Endothelial cell (in vitro differentiated cells): Measurements from ENCODE around the gene CCDC17. TPM values are rescaled to one million over a fixed set of nuclear protein-coding genes. Genes with fewer than 3 reads are reported as not detected.

Experiments
- DNase-seq: peaks from one replicate; pipeline ENCODE4 v3.0.0; 2021; ENCODE audit warnings: low spot score
- H3K27ac Mint-ChIP-seq: one replicate; pipeline ENCODE4 v1.8.0; 2021; ENCODE audit warnings: mixed read lengths, inconsistent platforms; ENCODE audit not compliant: unreplicated experiment
- H3K27me3 Mint-ChIP-seq: one replicate; pipeline ENCODE4 v1.8.0; 2021; ENCODE audit warnings: mild to moderate bottlenecking, moderate library complexity, mixed read lengths, inconsistent platforms; ENCODE audit not compliant: unreplicated experiment
- H3K36me3 Mint-ChIP-seq: one replicate; pipeline ENCODE4 v1.8.0; 2021; ENCODE audit warnings: mild to moderate bottlenecking, low read depth, mixed read lengths, inconsistent platforms; ENCODE audit not compliant: unreplicated experiment
- H3K4me1 Mint-ChIP-seq: one replicate; pipeline ENCODE4 v1.8.0; 2021; ENCODE audit warnings: mild to moderate bottlenecking, mixed read lengths, inconsistent platforms; ENCODE audit not compliant: unreplicated experiment
- H3K4me3 Mint-ChIP-seq: one replicate; pipeline ENCODE4 v1.8.0; 2021; ENCODE audit warnings: mild to moderate bottlenecking, mixed read lengths, inconsistent platforms; ENCODE audit not compliant: unreplicated experiment
- H3K9me3 Mint-ChIP-seq: one replicate; pipeline ENCODE4 v1.8.0; 2021; ENCODE audit warnings: mixed read lengths, inconsistent platforms; ENCODE audit not compliant: unreplicated experiment
- total RNA-seq: library from RNA; stranded (reverse); fragmentation: NEBNext Ultra II Directional; extraction: Animal tissue kit (Norgen Biotek cat#: 25700); gene quantifications from one replicate; pipeline ENCODE4 v1.2.1, GENCODE V29; 2021; ENCODE audit not compliant: unreplicated experiment
- TF ChIP-seq, protein P1 (sequence below): fragments of 200-600 bp; sonication (generic); IDR thresholded peaks from one replicate; pipeline ENCODE4 v1.5.0; 2021; ENCODE audit warnings: antibody characterized with exemption; ENCODE audit not compliant: unreplicated experiment

The CCDC17 gene
- total RNA-seq, 1 donor from 2014 or later, result 3.9 TPM

DNA sequence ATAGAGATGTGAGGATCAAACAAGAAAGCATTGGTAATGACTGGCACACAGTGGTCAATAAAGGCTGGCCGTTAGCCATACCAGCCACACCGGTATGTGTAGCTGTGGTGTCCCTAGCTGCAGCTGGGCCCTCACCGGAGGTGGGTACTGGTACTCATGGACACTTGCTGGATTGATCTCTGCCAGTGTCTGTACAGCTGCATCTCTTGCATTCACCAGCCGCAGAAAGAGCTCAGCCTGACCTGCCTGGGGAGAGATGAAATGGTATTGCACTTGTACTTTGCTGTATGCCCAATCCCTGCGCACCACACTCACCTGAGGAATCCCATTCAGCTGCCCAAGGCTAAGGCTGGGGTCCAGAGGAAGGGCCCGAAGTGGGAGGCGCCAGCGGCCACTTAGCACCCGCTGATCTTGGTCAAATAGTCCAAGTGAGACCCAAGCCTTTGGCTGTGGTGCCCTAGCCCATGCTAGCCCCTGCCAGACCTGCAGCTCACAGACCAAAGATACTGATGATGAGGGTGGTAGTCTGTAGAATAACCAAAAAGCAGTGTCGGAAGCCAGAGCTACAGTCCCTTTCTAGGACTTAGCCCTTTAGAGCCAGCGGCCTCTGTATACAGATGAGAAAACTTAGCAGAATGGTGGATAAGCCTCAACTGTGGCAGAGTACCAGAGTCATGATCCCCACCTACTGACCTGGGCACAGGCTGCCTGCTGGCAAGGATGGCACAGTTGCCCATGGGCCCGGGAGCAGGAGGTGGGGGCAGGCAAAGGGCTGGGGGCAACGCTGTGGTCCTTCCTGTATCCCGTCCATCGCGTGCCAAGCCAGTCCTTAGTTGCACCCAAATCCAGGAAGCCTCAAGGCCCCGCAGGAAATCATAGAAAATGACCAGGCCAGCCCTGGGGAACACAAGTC is 3.0 kb downstream of the CCDC17 start:
- peaks cover 9% of the 10 kb centered on the region for H3K27me3 Mint-ChIP-seq
- H3K36me3 Mint-ChIP-seq, result peaks cover 43% of the 10 kb centered on the region
- peak overlapping the region; percentile 61 for H3K27ac Mint-ChIP-seq

DNA sequence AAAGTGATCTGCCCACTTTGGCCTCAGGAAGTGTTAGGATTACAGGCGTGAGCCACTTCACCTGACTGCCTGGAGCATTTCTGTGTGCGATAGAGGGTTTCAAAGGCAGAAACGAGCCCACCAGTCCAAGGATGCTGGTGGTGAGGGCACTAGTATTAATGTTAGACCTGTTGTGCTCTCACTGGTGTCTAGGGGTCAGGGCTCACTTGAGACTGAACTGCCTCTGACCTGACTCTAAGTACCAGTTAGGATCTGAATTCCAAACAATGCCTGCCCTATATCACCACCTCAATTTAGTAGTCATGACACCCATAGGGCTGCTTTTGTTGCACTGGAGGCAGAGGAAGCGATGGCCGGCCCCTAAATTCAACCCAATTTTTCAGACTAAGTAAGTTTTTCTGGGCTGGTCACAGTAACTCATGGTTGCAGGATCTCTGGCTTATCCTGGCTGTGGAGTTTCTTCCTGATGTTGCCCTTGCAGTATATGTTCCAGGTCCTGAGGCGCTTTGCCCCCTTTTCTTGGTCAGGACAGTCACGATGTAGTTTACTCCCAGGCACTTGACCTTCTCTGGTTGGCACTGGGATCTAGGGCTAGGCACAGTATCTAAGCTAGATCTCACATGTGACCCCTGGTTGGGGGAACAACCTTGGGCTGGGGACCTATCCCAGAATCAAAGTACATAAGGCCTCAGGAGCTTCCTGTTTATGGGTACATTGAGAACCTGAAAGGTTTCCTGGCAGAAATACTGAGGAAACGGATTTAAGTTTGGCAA is 4.5 kb downstream of the CCDC17 start:
- Mint-ChIP-seq H3K27me3 (peaks cover 9% of the 10 kb centered on the region), H3K4me3 (no peak overlapping the region), H3K27ac (peak overlapping the region; percentile 61), H3K9me3 (no peaks in the 10 kb centered on the region), H3K36me3 (peaks cover 44% of the 10 kb centered on the region), H3K4me1 (peaks cover 32% of the 10 kb centered on the region)
- no peak for DNase-seq
- TF ChIP-seq, protein P1, sequence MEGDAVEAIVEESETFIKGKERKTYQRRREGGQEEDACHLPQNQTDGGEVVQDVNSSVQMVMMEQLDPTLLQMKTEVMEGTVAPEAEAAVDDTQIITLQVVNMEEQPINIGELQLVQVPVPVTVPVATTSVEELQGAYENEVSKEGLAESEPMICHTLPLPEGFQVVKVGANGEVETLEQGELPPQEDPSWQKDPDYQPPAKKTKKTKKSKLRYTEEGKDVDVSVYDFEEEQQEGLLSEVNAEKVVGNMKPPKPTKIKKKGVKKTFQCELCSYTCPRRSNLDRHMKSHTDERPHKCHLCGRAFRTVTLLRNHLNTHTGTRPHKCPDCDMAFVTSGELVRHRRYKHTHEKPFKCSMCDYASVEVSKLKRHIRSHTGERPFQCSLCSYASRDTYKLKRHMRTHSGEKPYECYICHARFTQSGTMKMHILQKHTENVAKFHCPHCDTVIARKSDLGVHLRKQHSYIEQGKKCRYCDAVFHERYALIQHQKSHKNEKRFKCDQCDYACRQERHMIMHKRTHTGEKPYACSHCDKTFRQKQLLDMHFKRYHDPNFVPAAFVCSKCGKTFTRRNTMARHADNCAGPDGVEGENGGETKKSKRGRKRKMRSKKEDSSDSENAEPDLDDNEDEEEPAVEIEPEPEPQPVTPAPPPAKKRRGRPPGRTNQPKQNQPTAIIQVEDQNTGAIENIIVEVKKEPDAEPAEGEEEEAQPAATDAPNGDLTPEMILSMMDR, result no peak

More for the DNA sequence above, 3.0 kb downstream of the CCDC17 start:
- DNase-seq, result no peak
- TF ChIP-seq, protein P1, result no peak
- no peaks in the 10 kb centered on the region for H3K9me3 Mint-ChIP-seq
- H3K4me3 Mint-ChIP-seq, result no peak overlapping the region
- peaks cover 34% of the 10 kb centered on the region for H3K4me1 Mint-ChIP-seq

DNA sequence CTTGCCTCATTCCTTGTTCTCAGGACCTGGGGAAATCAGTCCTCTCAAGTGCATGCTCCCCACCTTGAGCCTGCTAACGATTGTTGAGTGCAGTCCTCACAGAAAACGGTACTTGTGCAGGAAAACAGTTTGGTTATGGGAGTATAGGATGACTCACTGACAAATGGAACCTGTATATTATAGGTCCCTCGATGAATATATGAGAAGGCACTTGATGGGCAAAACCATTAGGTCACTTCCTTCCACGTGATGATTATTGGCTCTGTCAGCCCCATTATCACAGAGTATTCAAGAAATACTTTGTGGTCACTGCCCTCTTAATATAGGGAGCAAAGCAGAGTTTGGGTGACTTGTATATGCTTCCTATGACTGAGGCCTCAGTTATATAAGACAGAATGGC is 6.2 kb downstream of the CCDC17 start:
- no peaks in the 10 kb centered on the region for H3K9me3 Mint-ChIP-seq
- no peak overlapping the region for H3K4me3 Mint-ChIP-seq
- TF ChIP-seq, protein P1, result no peak
- H3K27me3 Mint-ChIP-seq, result peaks cover 5% of the 10 kb centered on the region
- peak overlapping the region; percentile 58 for H3K27ac Mint-ChIP-seq
- peaks cover 27% of the 10 kb centered on the region for H3K4me1 Mint-ChIP-seq
- peaks cover 40% of the 10 kb centered on the region for H3K36me3 Mint-ChIP-seq
- no peak for DNase-seq

DNA sequence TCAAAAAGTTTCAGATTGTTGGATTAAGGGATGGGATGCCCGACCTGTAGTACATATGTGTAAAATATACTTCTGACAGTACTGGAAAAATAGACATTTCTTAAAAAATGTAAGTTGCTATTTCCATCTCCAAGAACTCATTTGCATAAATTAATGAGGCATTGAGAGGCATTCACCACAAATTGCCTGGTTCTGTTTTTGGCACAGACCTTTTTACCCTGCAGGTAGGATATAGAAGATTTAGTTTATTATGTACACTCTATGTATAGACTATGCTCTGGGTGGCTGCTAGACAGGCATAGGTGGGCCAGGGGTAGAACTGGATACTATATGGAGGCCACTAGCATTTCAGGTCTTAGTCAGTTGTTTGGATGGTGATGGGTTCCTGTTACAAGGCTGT is 8.0 kb downstream of the CCDC17 start:
- no peak for DNase-seq
- peaks cover 18% of the 10 kb centered on the region for H3K4me1 Mint-ChIP-seq
- peaks cover 40% of the 10 kb centered on the region for H3K36me3 Mint-ChIP-seq
- H3K4me3 Mint-ChIP-seq, result no peak overlapping the region
- no peaks in the 10 kb centered on the region for H3K9me3 Mint-ChIP-seq
- peaks cover 3% of the 10 kb centered on the region for H3K27me3 Mint-ChIP-seq
- H3K27ac Mint-ChIP-seq, result no peak overlapping the region
- TF ChIP-seq, protein P1, result no peak
